KMS-11 (cell line): ENCODE measurements around the gene CAV3.

ENCODE experiments used
- H2AFZ ChIP-seq: fragments of 200-600 bp; sonication (generic); 2 replicates; pipeline ENCODE4 v1.6.1; 2016; ENCODE audit warnings: antibody characterized with exemption, mixed run types, low read depth
- H3K27ac ChIP-seq: fragments of 200-600 bp; sonication (generic); 2 replicates; pipeline ENCODE4 v1.6.1; 2016; ENCODE audit warnings: mild to moderate bottlenecking, mixed run types
- H3K27me3 ChIP-seq: fragments of 200-600 bp; sonication (generic); 2 replicates; pipeline ENCODE4 v1.6.1; 2017; ENCODE audit warnings: mild to moderate bottlenecking, low read depth, mixed run types, moderate library complexity; ENCODE audit not compliant: insufficient read depth
- H3K36me3 ChIP-seq: fragments of 200-600 bp; sonication (generic); 2 replicates; pipeline ENCODE4 v1.6.1; 2017; ENCODE audit warnings: mild to moderate bottlenecking, mixed run types; ENCODE audit not compliant: insufficient read depth
- H3K4me1 ChIP-seq: fragments of 200-600 bp; sonication (generic); 2 replicates; pipeline ENCODE4 v1.6.1; 2016; ENCODE audit warnings: mild to moderate bottlenecking, low read depth, mixed run types; ENCODE audit not compliant: poor library complexity, severe bottlenecking
- H3K4me2 ChIP-seq: fragments of 200-600 bp; sonication (generic); 2 replicates; pipeline ENCODE4 v1.7.0; 2016; ENCODE audit warnings: mild to moderate bottlenecking, mixed run types
- H3K4me3 ChIP-seq: fragments of 200-600 bp; sonication (generic); IDR thresholded peaks from 2 replicates; pipeline ENCODE4 v1.6.1; 2017; ENCODE audit warnings: low read depth, low read length, mixed read lengths; ENCODE audit not compliant: insufficient read depth
- H3K79me2 ChIP-seq: fragments of 200-600 bp; sonication (generic); 2 replicates; pipeline ENCODE4 v1.6.1; 2016; ENCODE audit warnings: low read depth, mixed run types; ENCODE audit not compliant: insufficient read depth
- H3K9ac ChIP-seq: fragments of 200-600 bp; sonication (generic); 2 replicates; pipeline ENCODE4 v1.6.1; 2016; ENCODE audit warnings: mild to moderate bottlenecking, mixed run types
- H4K20me1 ChIP-seq: fragments of 200-600 bp; sonication (generic); 2 replicates; pipeline ENCODE4 v1.6.1; 2016; ENCODE audit warnings: mild to moderate bottlenecking, mixed run types; ENCODE audit not compliant: insufficient read depth
- CTCF ChIP-seq: fragments of 200-600 bp; sonication (generic); conservative IDR thresholded peaks from 2 replicates; pipeline ENCODE4 v1.6.1; 2017; ENCODE audit warnings: low read depth, mild to moderate bottlenecking, antibody characterized with exemption, low read length, moderate library complexity, mixed read lengths

Gene CAV3

GRCh38 chr3:8727605-8728512, 5.7 kb upstream of the CAV3 start:
- no peak overlapping the region for H3K4me3 ChIP-seq
- no peaks in the 10 kb centered on the region for H3K4me1 ChIP-seq
- H3K79me2 ChIP-seq: no peaks in the 10 kb centered on the region
- no peak overlapping the region for H3K27ac ChIP-seq
- H3K9ac ChIP-seq: no peak overlapping the region
- no peaks in the 10 kb centered on the region for H3K27me3 ChIP-seq
- H4K20me1 ChIP-seq: no peaks in the 10 kb centered on the region
- no peak for TF ChIP-seq CTCF
- no peak overlapping the region for H2AFZ ChIP-seq
- H3K4me2 ChIP-seq: no peak overlapping the region
- H3K36me3 ChIP-seq: no peaks in the 10 kb centered on the region

GRCh38 chr3:8729479-8729878, 4.1 kb upstream of the CAV3 start:
- no peak overlapping the region for H2AFZ ChIP-seq
- H3K4me3 ChIP-seq: no peak overlapping the region
- H3K36me3 ChIP-seq: no peaks in the 10 kb centered on the region
- H4K20me1 ChIP-seq: no peaks in the 10 kb centered on the region
- H3K79me2 ChIP-seq: no peaks in the 10 kb centered on the region
- H3K9ac ChIP-seq: no peak overlapping the region
- H3K4me1 ChIP-seq: no peaks in the 10 kb centered on the region
- no peak for TF ChIP-seq CTCF
- H3K27me3 ChIP-seq: no peaks in the 10 kb centered on the region
- no peak overlapping the region for H3K4me2 ChIP-seq
- H3K27ac ChIP-seq: no peak overlapping the region

GRCh38 chr3:8730656-8731055, 2.9 kb upstream of the CAV3 start:
- Histone ChIP-seq H3K4me3 (no peak overlapping the region), H3K27me3 (no peaks in the 10 kb centered on the region), H3K4me2 (no peak overlapping the region), H3K27ac (no peak overlapping the region), H2AFZ (no peak overlapping the region), H3K9ac (no peak overlapping the region), H3K36me3 (no peaks in the 10 kb centered on the region), H3K79me2 (no peaks in the 10 kb centered on the region), H3K4me1 (no peaks in the 10 kb centered on the region), H4K20me1 (no peaks in the 10 kb centered on the region)
- no peak for TF ChIP-seq CTCF

- H2AFZ ChIP-seq: no peak overlapping the region
- no peaks in the 10 kb centered on the region for H3K36me3 ChIP-seq
- no peaks in the 10 kb centered on the region for H3K27me3 ChIP-seq
- H3K4me2 ChIP-seq: no peak overlapping the region
- no peak overlapping the region for H3K27ac ChIP-seq
- no peak for TF ChIP-seq CTCF
- H3K4me1 ChIP-seq: no peaks in the 10 kb centered on the region
- no peak overlapping the region for H3K4me3 ChIP-seq
- H4K20me1 ChIP-seq: no peaks in the 10 kb centered on the region
- H3K9ac ChIP-seq: no peak overlapping the region
- no peaks in the 10 kb centered on the region for H3K79me2 ChIP-seq
Measured at GRCh38 chr3:8732413-8732812, 1.2 kb upstream of the CAV3 start.
